HG03521 (cell line): Measurements from ENCODE around the gene ENPP6.
"Not testable (repeated sequence)": the region's sequence is repeated elsewhere in the genome, so short reads cannot be mapped to it uniquely, and the experiment has no call there.

Experiments used
- ATAC-seq: cut with Tn5 transposase; IDR thresholded peaks from one replicate; pipeline ENCODE4 v1.9.1; 2021; ENCODE audit warnings: mild to moderate bottlenecking, moderate library complexity; ENCODE audit not compliant: unreplicated experiment

Gene ENPP6

GRCh38 chr4:184150102-184150839 lies 67.4 kb downstream of the ENPP6 start:
- ATAC-seq, result no peak

- no peak for ATAC-seq
Measured at GRCh38 chr4:184148738-184149637, 68.7 kb downstream of the ENPP6 start.

DNA sequence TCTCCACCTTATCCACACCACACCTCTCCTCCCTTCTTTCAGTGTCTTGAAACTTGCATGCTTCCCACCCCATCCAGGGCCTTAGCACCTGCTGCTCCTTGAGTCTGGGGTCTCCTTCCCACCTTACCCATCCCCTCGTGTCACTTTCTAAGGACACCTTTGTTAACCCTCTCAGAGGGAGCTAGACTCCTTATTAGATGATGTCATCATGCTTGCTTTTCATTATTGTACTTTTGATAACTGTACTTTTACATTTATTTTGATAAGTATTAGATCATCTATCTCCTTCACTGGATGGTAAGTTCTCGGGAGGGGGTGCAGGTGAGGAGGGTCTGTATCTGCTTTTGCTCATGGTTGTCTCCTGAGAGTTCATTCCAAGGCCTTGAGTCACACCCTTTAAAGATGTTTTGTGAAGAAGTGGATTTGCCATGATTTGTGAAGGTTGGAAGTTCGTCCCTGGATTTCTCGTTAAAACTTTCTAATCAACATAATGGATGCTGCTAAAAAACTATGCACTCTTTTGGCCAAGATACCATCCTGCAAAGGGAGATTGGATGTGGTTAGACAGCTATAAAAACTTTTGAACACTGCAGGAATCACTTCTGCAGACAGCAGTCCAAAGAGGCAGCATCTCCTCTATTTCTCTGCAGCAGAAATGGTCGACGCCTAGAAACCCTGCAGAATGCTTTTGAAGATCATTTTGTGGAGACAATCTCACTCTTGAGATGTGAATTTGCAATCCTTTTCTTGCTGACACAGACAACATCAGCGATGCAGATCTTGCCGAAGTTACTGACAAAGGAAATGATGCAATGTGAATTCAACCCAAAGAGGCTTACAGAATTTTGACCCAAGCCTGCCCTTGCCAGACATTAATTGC lies 69.6 kb downstream of the ENPP6 start:
- no peak for ATAC-seq

GRCh38 chr4:184146951-184147350 lies 70.7 kb downstream of the ENPP6 start:
- no peak for ATAC-seq

GRCh38 chr4:184145596-184145995 lies 72.1 kb downstream of the ENPP6 start:
- no peak for ATAC-seq

DNA sequence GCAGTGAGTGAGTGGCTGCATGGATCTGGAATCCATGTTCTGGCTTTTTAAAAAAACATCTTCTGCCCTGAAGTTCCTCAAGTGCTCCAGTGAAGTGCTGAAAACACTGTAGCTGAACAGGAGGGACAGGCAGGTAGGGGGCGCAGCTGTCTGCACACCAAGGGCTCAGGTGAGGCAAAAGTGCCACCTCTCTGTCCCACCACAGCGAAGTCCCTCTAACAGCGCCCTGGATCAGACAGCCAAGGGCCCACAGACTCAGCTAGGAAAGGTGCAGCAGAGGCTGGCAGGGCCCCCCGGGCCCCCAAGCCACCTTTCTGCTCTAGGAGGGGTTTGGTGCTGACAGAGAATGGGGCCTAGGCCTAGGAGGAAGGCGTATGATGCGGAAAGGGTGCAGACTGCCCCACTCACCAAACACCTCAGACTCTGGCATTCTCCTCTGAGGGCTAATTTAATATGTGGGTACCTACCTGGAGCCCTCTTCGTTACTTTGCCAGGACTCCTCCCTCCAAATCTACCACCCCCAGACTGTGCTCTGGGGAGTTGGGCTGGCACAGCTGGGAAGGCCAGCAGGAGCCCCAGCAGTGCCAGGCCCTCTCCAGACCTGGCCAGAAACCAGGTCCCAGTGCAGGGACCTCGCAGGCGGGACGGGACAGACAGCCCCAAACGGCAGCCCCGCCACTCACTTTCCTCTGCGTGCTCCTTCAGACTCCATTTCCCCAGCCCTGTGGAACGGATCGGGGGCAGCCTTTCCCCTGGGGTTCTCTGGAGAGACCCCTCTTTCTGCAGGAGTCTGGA lies 73.7 kb downstream of the ENPP6 start:
- no peak for ATAC-seq

GRCh38 chr4:184142121-184143000 lies 75.3 kb downstream of the ENPP6 start:
- ATAC-seq, result no peak

GRCh38 chr4:184140901-184141300 lies 76.8 kb downstream of the ENPP6 start:
- ATAC-seq, result not testable (repeated sequence)

DNA sequence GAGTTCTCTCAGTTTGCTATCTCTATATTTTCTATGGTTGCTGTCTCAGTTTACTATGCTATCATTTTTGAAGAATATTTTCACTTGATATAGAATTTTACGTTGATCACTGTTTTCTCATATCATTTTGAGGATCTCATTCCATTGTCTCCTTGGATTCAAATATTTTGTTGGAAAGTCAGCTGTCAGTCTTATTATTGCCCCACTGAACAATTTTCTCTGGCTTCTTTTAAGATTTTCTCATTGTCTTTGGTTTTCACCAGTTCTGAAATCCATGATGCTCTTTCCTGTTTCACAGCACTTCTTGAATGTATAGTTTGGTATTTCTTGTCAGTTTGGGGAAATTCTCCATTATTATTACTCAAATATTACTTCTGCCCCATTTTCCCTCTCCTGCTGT lies 81.1 kb downstream of the ENPP6 start:
- no peak for ATAC-seq

- ATAC-seq, result no peak
Measured at GRCh38 chr4:184126800-184127199, 90.9 kb downstream of the ENPP6 start.

DNA sequence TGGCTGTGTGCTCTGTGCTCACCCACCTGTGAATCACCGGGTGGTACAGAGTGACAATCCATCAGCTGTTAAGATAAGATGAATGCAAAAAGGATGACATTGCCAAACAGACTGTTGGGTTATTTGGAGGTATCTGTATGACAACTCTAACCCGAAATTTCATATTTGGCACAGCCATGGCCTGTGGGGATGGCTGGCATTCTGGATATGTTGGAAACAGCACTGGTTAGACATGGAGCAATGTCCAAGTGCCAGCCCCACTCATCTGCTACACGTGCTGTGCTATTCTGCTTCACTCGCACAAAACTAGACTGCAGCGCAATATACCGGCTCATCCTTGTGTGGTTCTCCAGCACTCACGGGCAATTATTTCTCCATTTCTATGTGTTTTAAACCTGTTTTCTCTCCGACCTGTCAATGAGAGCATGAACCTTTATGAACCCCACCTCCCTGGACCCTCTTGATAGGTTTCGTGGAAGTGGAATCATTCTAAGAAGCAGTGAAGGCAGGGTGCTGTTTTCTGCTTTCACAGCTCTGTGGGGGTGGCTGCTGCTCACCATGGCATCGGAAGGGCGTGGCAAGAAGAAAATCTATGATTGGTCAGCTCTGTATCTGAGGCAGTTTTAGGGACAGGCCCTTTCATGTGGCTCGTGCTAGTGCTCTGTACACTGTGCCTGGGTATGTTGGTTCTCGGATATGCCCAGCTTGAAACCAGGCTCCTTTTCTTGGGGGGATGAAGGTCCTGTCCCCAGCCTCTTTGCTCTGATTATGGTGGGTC lies 94.9 kb downstream of the ENPP6 start:
- no peak for ATAC-seq

DNA sequence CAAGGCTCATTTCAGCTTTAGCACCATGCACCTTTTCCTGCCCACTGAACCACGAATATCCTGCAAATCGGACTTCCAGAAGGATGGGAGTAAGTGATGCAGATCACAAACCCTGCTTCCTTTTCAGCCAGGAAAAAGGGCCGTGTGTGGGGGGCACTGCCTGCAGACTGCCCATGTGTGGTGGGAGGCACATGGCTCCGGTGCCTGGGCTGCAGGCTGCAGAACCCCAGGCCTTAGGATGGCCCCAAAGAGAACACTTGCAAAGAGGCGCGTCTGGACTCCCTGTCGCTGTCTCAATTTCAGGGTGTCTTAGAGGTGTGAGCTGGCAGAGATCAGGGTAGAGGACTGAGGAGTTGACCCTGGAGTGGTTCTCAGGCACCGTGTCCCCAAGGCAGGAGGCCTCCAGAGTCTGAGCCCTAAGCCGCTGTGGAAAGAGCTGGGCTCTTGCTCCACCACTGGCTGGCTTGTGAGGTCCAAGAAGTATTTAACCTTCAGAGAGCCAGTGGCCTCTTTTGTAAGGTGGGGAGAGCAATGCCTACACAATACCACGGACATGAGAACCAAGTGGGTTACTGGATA lies 97.0 kb downstream of the ENPP6 start:
- no peak for ATAC-seq

GRCh38 chr4:184117662-184118199 lies 99.9 kb downstream of the ENPP6 start:
- ATAC-seq, result no peak

- ATAC-seq, result no peak
Measured at GRCh38 chr4:184115399-184115798, 102.3 kb downstream of the ENPP6 start.

- no peak for ATAC-seq
Measured at GRCh38 chr4:184114431-184114830, 103.2 kb downstream of the ENPP6 start.

DNA sequence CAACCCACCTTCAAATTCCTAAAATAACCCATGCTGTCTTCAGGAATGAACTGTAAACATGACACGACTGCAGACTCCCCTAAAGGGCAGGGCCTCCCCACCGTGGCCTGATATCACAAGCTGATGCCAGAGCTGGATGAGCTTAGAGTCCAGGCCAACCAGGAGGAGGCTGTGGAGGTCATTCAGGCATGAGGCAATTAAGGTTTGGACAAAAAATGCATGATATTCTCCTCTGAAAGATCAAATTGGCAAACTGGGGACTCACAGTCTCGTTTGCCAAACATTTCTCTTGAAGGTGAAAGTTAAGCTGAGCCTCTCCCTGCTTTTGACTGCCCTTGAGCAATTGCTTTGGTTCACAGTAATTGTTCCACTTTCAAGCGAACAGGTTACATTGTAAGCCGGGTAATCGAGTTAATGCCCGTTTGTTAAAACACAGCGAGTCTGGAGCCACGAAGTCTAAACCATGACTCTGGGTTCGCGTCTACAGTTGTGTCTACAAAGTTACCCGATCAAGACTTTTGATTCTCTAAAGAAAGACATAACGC lies 105.6 kb downstream of the ENPP6 start:
- ATAC-seq, result no peak

DNA sequence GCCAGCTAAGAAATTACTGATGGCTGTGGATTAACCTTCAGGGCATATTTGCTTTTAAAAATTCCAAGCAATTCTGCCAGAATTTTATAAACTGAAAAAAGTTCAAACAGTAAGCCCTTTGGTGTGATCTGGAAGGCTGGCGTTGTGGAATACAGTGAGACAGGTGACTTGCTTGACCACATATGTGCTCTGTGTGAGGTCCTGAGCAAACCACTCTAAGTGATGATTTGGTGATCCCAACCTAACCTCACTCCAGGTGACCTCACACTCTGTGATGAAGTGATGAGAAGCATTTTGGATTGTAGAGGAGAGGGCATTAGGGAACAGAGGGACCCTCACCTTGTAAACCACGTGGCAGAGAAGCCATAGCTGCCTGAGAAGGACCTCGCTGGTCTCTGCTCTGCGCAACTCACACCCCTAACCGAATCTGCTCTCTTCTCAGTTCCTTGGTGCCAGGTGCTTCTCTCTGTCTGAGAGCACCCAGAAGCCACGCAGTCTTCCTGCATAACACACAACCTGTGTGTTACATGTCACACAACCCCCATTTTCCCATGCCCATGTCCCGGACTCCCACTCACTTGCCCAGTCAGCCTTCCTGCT lies 106.3 kb downstream of the ENPP6 start:
- no peak for ATAC-seq
